Liver (tissue), 3 donors: ENCODE results near the gene CPNE4.

Experiments used
- GABPA ChIP-seq, 2 donors: IDR thresholded peaks in 1 of 2; conservative IDR thresholded peaks in 1 of 2; 2 replicates each; pipeline ENCODE4 v1.6.1; 2016; ENCODE audit warnings: antibody characterized with exemption in 2 of 2, mild to moderate bottlenecking in 1 of 2, moderate library complexity in 1 of 2
- HNF4A ChIP-seq, 2 donors: conservative IDR thresholded peaks; 2 replicates each; pipeline ENCODE4 v1.6.1; 2016; ENCODE audit warnings: antibody characterized with exemption in 2 of 2, mild to moderate bottlenecking in 2 of 2
- RAD21 ChIP-seq, 2 donors: IDR thresholded peaks; 2 replicates each; pipeline ENCODE4 v1.6.1; 2016; ENCODE audit warnings: antibody characterized with exemption in 2 of 2, mild to moderate bottlenecking in 2 of 2
- RXRA ChIP-seq, 2 donors: IDR thresholded peaks; 2 replicates each; pipeline ENCODE4 v1.6.1; 2017 to 2018; ENCODE audit warnings: antibody characterized with exemption in 2 of 2, mild to moderate bottlenecking in 1 of 2
- TAF1 ChIP-seq: conservative IDR thresholded peaks from 2 replicates; pipeline ENCODE4 v1.6.1; 2016; ENCODE audit warnings: antibody characterized with exemption, mild to moderate bottlenecking
- TF ChIP-seq, protein P1 (sequence below): fragments of 150-350 bp; IDR thresholded peaks from 2 replicates; pipeline ENCODE4 v1.5.1; 2017; ENCODE audit warnings: improper control_type of control experiment, low read depth, low read length; ENCODE audit not compliant: missing input control
- TF ChIP-seq, protein P2 (sequence below): IDR thresholded peaks from 2 replicates; pipeline ENCODE4 v1.6.1; 2016; ENCODE audit warnings: antibody characterized with exemption
- TF ChIP-seq, protein P3 (sequence below): IDR thresholded peaks from 2 replicates; pipeline ENCODE4 v1.6.1; 2016; ENCODE audit warnings: antibody characterized with exemption
- donor health status: healthy.
- donor health status: healthy.

GRCh38 chr3:131835906-131836305 is 198.9 kb downstream of the CPNE4 start:
- TF ChIP-seq, protein P1, sequence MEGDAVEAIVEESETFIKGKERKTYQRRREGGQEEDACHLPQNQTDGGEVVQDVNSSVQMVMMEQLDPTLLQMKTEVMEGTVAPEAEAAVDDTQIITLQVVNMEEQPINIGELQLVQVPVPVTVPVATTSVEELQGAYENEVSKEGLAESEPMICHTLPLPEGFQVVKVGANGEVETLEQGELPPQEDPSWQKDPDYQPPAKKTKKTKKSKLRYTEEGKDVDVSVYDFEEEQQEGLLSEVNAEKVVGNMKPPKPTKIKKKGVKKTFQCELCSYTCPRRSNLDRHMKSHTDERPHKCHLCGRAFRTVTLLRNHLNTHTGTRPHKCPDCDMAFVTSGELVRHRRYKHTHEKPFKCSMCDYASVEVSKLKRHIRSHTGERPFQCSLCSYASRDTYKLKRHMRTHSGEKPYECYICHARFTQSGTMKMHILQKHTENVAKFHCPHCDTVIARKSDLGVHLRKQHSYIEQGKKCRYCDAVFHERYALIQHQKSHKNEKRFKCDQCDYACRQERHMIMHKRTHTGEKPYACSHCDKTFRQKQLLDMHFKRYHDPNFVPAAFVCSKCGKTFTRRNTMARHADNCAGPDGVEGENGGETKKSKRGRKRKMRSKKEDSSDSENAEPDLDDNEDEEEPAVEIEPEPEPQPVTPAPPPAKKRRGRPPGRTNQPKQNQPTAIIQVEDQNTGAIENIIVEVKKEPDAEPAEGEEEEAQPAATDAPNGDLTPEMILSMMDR = no peak
- TF ChIP-seq HNF4A (conservative IDR thresholded peaks at IDR 0.05) (no peak), RXRA (IDR thresholded peaks at IDR 0.05) (no peak), TAF1 (no peak), RAD21 (IDR thresholded peaks at IDR 0.05) (no peak), GABPA (IDR thresholded peaks at IDR 0.05 in 1 of 2, conservative IDR thresholded peaks at IDR 0.05 in 1 of 2) (no peak)
- TF ChIP-seq, protein P2, sequence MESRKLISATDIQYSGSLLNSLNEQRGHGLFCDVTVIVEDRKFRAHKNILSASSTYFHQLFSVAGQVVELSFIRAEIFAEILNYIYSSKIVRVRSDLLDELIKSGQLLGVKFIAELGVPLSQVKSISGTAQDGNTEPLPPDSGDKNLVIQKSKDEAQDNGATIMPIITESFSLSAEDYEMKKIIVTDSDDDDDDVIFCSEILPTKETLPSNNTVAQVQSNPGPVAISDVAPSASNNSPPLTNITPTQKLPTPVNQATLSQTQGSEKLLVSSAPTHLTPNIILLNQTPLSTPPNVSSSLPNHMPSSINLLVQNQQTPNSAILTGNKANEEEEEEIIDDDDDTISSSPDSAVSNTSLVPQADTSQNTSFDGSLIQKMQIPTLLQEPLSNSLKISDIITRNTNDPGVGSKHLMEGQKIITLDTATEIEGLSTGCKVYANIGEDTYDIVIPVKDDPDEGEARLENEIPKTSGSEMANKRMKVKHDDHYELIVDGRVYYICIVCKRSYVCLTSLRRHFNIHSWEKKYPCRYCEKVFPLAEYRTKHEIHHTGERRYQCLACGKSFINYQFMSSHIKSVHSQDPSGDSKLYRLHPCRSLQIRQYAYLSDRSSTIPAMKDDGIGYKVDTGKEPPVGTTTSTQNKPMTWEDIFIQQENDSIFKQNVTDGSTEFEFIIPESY = no peak
- TF ChIP-seq, protein P3, sequence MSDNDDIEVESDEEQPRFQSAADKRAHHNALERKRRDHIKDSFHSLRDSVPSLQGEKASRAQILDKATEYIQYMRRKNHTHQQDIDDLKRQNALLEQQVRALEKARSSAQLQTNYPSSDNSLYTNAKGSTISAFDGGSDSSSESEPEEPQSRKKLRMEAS = no peak
